Measurements from ENCODE around the gene GOLGA8G. TPM values are rescaled to one million over a fixed set of nuclear protein-coding genes. Genes with fewer than 3 reads are reported as not detected.
"Not testable (repeated sequence)": the region's sequence is repeated elsewhere in the genome, so short reads cannot be mapped to it uniquely, and the experiment has no call there.

Gene GOLGA8G, protein sequence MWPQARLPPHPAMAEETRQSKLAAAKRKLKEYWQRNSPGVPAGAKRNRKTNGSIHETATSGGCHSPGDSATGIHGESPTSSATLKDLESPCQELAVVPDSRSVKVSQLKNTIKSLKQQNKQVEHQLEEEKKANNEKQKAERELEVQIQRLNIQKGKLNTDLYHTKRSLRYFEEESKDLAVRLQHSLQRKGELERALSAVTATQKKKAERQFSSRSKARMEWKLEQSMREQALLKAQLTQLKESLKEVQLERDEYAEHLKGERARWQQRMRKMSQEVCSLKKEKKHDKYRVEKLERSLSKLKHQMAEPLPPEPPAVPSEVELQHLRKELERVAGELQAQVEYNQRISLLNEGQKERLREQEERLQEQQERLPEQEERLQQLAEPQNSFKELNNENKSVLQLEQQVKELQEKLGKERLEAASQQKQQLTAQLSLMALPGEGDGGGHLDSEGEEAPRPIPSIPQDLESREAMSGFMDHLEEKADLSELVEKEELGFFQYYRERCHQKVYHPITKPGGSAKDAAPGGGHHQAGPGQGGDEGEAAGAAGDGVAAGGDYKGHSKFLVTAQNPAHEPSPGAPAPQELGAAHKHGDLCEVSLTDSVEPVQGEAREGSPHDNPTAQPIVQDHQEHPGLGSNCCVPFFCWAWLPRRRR
- not detected in 2 replicates for total RNA-seq (2014; rRNA removed; shearing (Covaris generic))

DNA sequence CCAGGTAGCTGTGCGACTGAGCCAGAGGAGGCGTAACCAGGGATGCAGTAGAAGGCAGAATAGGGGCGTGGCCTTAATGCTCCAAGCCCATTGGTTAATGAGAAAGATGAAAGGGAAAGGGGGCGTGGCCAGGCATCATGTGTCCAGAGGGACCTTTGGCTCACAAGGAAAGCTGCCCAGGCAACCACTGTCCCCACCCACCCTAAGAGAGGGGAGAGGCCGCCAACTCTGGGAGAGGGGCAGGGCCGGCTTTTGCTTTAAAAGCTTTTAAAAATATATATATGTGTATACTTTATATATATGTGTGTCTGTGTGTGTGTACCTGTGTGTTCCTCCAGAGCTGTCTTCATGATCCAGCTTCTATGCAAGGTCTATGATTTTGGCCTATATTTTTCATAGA is at the start of gene GOLGA8G:
Gene GOLGA8G (minus strand): TSS at position 18 of the 400 bp plus-strand sequence. CDS start 62 bp downstream, outside the sequence.
- not testable (repeated sequence) for DNase-seq (ENCODE audit: low spot score)

DNA sequence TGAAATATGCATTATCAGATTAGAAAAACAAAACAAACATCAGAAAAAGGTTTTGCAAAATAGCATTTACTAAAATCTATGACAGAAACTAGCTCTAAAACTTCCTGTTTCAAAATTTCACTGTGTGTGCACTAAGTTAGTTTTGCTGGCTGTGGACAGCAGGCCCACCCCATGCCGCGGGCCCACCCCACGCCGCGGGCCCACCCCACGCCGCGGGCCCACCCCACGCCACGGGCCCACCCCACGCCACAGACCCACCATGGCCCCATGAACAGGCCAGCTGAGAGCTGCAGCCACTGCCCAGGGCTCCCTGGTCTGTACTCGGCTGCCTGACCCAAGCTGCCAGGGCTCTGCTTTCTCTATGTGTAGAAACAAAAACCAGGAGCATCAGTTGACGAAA is 40.6 kb upstream of the GOLGA8G start:
- DNase-seq (ENCODE audit: low spot score), result not testable (repeated sequence)

DNA sequence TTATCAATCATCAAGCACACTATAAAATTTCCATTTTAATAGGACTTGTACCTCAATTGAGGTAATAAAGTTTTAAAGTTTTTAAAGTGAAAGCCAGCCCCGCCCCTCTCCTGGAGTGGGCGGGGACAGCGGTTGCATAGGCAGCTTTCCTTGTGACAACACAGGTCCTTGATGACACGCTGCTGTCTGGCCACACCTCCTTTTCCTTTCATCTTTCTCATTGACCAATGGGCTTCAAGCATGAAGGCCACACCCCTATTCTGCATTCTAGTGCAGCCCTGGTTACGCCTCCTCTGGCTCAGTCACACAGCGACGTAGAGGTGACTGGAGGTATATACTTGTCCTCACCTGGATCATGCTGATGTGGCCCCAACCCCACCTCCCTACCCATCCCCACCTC is 20.5 kb upstream of the GOLGA8G start, which contains the start of gene GOLGA6L25:
Gene GOLGA6L25 (plus strand): TSS at position 301 of the 400 bp plus-strand sequence. CDS start 61 bp downstream, at position 362.
- DNase-seq (ENCODE audit: low spot score), result not testable (repeated sequence)

DNA sequence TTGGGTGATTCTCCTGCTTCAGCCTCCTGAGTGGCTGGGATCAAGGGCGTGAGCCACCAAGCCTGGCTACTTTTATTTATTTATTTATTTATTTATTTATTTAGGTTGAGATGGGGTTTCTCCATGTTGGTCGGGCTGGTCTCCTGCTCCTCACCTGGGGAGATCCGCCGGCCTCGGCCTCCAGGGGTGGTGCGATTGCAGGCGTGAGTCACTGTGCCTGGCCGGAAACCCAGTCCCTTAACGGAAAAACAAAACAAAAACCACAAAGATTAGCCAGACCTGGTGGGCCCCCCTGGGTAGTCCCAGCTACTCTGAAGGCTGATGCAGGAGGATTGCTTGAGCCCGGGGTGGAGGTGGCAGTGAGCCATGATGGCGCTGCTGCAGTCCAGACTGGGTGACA is 17.6 kb downstream of the GOLGA8G start:
- DNase-seq (ENCODE audit: low spot score), result not testable (repeated sequence)

DNA sequence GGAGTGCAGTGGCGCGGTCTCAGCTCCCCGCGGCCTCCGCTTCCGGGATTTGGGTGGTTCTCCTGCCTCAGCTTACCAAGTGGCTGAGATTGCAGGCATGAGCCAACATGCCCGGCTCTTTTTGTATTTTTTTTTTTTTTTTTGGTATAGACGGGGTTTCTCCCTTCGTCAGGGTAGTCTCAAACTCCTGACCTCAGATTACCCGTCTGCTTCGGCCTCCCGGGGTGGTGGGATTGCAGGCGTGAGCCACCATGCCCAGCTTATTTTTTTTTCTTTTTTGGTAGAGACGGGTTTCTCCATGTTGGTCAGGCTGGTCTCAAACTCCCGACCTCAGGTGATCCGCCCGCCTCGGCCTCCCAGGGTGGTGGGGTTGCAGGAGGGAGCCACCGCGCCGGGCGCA is 18.6 kb downstream of the GOLGA8G start:
- not testable (repeated sequence) for DNase-seq (ENCODE audit: low spot score)

DNA sequence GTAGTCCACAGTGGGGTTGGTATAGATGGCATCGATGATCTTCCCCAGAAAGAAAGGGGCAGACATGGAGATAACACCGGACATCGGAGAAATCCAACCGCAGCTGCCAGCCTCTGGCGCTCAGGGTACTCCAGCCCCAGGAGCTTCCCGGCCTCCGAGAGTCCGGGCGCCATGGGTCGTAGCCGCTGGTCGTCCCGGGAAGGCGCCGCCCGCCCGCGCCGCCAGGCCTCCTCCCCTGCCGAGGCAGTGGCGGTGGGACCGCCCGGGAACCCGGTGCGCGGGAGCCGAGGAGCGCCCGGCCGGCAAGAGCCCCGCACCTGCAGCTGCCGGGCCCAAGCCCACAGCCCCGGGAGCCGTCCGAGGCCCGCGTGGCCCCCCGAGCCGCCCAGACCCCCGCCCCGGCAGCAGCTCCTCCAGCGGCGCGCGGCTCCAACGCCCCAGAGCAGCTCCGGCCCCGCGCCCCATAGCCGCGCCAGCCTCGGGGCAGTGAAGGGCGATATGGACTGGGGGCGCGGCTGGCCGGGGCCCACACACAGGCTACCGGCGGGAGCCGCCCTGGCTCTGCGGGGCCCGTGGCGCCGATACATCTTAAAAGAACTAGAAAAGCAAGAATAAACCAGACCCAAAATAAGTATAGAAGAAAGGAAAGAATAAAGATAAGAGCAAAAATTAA is 24.4 kb downstream of the GOLGA8G start:
- DNase-seq (ENCODE audit: low spot score), result not testable (repeated sequence)

DNA sequence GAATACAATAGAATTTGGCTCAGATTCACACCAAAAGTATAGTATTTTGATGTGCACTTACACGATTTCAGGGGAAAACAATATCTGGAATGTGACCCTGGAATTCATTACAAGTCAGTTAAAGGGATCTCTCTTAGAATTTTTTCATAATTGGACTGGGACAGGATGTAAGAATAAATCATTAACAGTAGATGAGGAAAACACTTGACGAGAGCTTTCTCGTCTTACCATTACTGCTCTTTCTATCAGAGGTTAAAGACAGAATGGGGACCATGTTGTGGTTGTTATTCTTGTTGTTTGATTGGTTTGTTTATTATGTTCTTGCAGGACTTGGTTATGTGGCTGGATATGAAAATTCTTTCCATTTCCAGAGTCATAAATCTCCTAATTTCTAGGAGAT is 51.4 kb downstream of the GOLGA8G start:
- DNase-seq (ENCODE audit: low spot score), result not testable (repeated sequence)

Other genes with a start within 250 kb of the GOLGA8G start
- gene HERC2, start 210.8 kb downstream of the GOLGA8G start, total RNA-seq (2014; rRNA removed; shearing (Covaris generic)), result 27.9 and 50.5 TPM in 2 replicates
- gene GOLGA6L24, start 174.9 kb downstream of the GOLGA8G start, total RNA-seq (2014; rRNA removed; shearing (Covaris generic)), result not detected in 2 replicates
- gene GOLGA8F, start 154.3 kb downstream of the GOLGA8G start, total RNA-seq (2014; rRNA removed; shearing (Covaris generic)), result not detected in 2 replicates
- gene GOLGA6L25, start 20.6 kb upstream of the GOLGA8G start, total RNA-seq (2014; rRNA removed; shearing (Covaris generic)), result not detected in 2 replicates
- gene GOLGA8M, start 179.4 kb upstream of the GOLGA8G start, total RNA-seq (2014; rRNA removed; shearing (Covaris generic)), result 0.79 TPM in 1 of 2 replicates, not detected in the other

Measured in A172 (cell line).